H9 (cell line): ENCODE results near the gene ATP6V0B. TPM values are rescaled to one million over a fixed set of nuclear protein-coding genes. Genes with fewer than 3 reads are reported as not detected.

Experiments
- DNase-seq: peaks from one replicate; pipeline ENCODE4 v3.0.0-alpha.2; 2017
- H2AFZ ChIP-seq: one replicate; pipeline ENCODE4 v1.6.1; 2013; ENCODE audit warnings: mild to moderate bottlenecking, low read length, control low read depth, moderate library complexity
- H2AK5ac ChIP-seq: 2 replicates; pipeline ENCODE4 v1.6.1; 2013; ENCODE audit warnings: low read length, control low read depth, mixed read lengths; ENCODE audit not compliant: insufficient read length
- H2BK120ac ChIP-seq: one replicate; pipeline ENCODE4 v1.6.1; 2013; ENCODE audit warnings: low read depth, mild to moderate bottlenecking, low read length, control low read depth, inconsistent platforms; ENCODE audit not compliant: poor library complexity, severe bottlenecking
- H2BK12ac ChIP-seq: 2 replicates; pipeline ENCODE4 v1.6.1; 2013; ENCODE audit warnings: low read length, control low read depth, mixed read lengths, low read depth; ENCODE audit not compliant: insufficient read length
- H2BK15ac ChIP-seq: 2 replicates; pipeline ENCODE4 v1.6.1; 2013; ENCODE audit warnings: low read depth, low read length, control low read depth
- H2BK20ac ChIP-seq: one replicate; pipeline ENCODE4 v1.6.1; 2013; ENCODE audit warnings: low read depth, mild to moderate bottlenecking, low read length, control low read depth, inconsistent platforms; ENCODE audit not compliant: poor library complexity, severe bottlenecking
- H2BK5ac ChIP-seq: 2 replicates; pipeline ENCODE4 v1.6.1; 2013; ENCODE audit warnings: low read length, control low read depth, mixed read lengths; ENCODE audit not compliant: insufficient read length
- H3K14ac ChIP-seq: 2 replicates; pipeline ENCODE4 v1.6.1; 2013; ENCODE audit warnings: low read length, control low read depth; ENCODE audit not compliant: insufficient read depth
- H3K18ac ChIP-seq: 2 replicates; pipeline ENCODE4 v1.6.1; 2013; ENCODE audit warnings: low read depth, mild to moderate bottlenecking, mixed read lengths, low read length, control low read depth; ENCODE audit not compliant: insufficient read length
- H3K23ac ChIP-seq: 2 replicates; pipeline ENCODE4 v1.6.1; 2013; ENCODE audit warnings: low read length, control low read depth, mixed read lengths, low read depth; ENCODE audit not compliant: insufficient read length
- H3K23me2 ChIP-seq: 2 replicates; pipeline ENCODE4 v1.6.1; 2013; ENCODE audit warnings: low read depth, mild to moderate bottlenecking, mixed read lengths, low read length, control low read depth; ENCODE audit not compliant: insufficient read length, poor library complexity, severe bottlenecking
- H3K27ac ChIP-seq: 2 replicates; pipeline ENCODE4 v1.5.1; 2013; ENCODE audit warnings: low read length, control low read depth, mixed read lengths, low read depth; ENCODE audit not compliant: insufficient read length
- H3K27me3 ChIP-seq: 2 replicates; pipeline ENCODE4 v1.6.1; 2013; ENCODE audit warnings: low read length, control low read depth, inconsistent platforms; ENCODE audit not compliant: insufficient read depth
- H3K4ac ChIP-seq: 2 replicates; pipeline ENCODE4 v1.6.1; 2013; ENCODE audit warnings: low read depth, mild to moderate bottlenecking, control low read depth, inconsistent platforms, low read length, moderate library complexity
- H3K4me1 ChIP-seq: 2 replicates; pipeline ENCODE4 v1.6.1; 2013; ENCODE audit warnings: low read length, control low read depth, inconsistent platforms; ENCODE audit not compliant: insufficient read depth
- H3K4me2 ChIP-seq: 2 replicates; pipeline ENCODE4 v1.6.1; 2013; ENCODE audit warnings: low read length, control low read depth, mixed read lengths; ENCODE audit not compliant: insufficient read length, insufficient read depth
- H3K56ac ChIP-seq: 2 replicates; pipeline ENCODE4 v1.6.1; 2013; ENCODE audit warnings: low read depth, mild to moderate bottlenecking, mixed read lengths, low read length, control low read depth; ENCODE audit not compliant: insufficient read length
- H3K79me1 ChIP-seq: 2 replicates; pipeline ENCODE4 v1.6.1; 2013; ENCODE audit warnings: low read depth, mild to moderate bottlenecking, moderate library complexity, low read length, control low read depth, inconsistent platforms; ENCODE audit not compliant: insufficient read depth, poor library complexity, severe bottlenecking
- H3K79me2 ChIP-seq: 2 replicates; pipeline ENCODE4 v1.6.1; 2013; ENCODE audit warnings: low read length, control low read depth, inconsistent platforms; ENCODE audit not compliant: insufficient read depth
- H3K9ac ChIP-seq: 2 replicates; pipeline ENCODE4 v1.6.1; 2013; ENCODE audit warnings: low read length, control low read depth, mixed read lengths; ENCODE audit not compliant: insufficient read length; ENCODE audit errors: extremely low read depth
- H3K9me3 ChIP-seq: one replicate; pipeline ENCODE4 v1.6.1; 2013; ENCODE audit warnings: low read depth, low read length, inconsistent platforms; ENCODE audit not compliant: control insufficient read depth
- H3T11ph ChIP-seq: one replicate; pipeline ENCODE4 v1.6.1; 2013; ENCODE audit warnings: mild to moderate bottlenecking, low read length, control low read depth, inconsistent platforms
- H4K20me1 ChIP-seq: one replicate; pipeline ENCODE4 v1.6.1; 2013; ENCODE audit not compliant: control insufficient read depth, insufficient read length, insufficient read depth
- H4K5ac ChIP-seq: 2 replicates; pipeline ENCODE4 v1.6.1; 2013; ENCODE audit warnings: low read depth, mild to moderate bottlenecking, mixed read lengths, low read length, control low read depth; ENCODE audit not compliant: insufficient read length
- H4K8ac ChIP-seq: replicated peaks from 2 replicates; pipeline ENCODE4 v1.6.1; 2013; ENCODE audit warnings: low read length, control low read depth, mixed read lengths, low read depth; ENCODE audit not compliant: insufficient read length
- H4K91ac ChIP-seq: 2 replicates; pipeline ENCODE4 v1.6.1; 2013; ENCODE audit warnings: low read depth, mild to moderate bottlenecking, moderate library complexity, mixed read lengths, low read length, control low read depth; ENCODE audit not compliant: insufficient read length
- H3K27ac Mint-ChIP-seq, 3 experiments: 2 replicates in 2 of 3; 3 replicates in 1 of 3; pipeline ENCODE4 v1.8.0; 2020 to 2021; ENCODE audit warnings: mixed read lengths in 3 of 3, mild to moderate bottlenecking in 1 of 3, moderate library complexity in 1 of 3
- H3K27me3 Mint-ChIP-seq: 2 replicates; pipeline ENCODE4 v1.8.0; 2021; ENCODE audit warnings: low read depth, mild to moderate bottlenecking, moderate library complexity, mixed read lengths
- H3K36me3 Mint-ChIP-seq, 3 experiments: 2 replicates in 2 of 3; 3 replicates in 1 of 3; pipeline ENCODE4 v1.8.0; 2020 to 2021; ENCODE audit warnings: low read depth in 3 of 3, mixed read lengths in 3 of 3; ENCODE audit not compliant: insufficient read depth in 1 of 3
- H3K4me1 Mint-ChIP-seq, 2 experiments: 2 replicates each; pipeline ENCODE4 v1.8.0; 2020; ENCODE audit warnings: mixed read lengths in 2 of 2
- H3K4me3 Mint-ChIP-seq, 2 experiments: 2 replicates in 1 of 2; 3 replicates in 1 of 2; pipeline ENCODE4 v1.8.0; 2020 to 2021; ENCODE audit warnings: mild to moderate bottlenecking in 2 of 2, mixed read lengths in 2 of 2, moderate library complexity in 1 of 2
- H3K9me3 Mint-ChIP-seq, 2 experiments: 2 replicates in 1 of 2; 3 replicates in 1 of 2; pipeline ENCODE4 v1.8.0; 2020; ENCODE audit warnings: mild to moderate bottlenecking in 2 of 2, mixed read lengths in 2 of 2, moderate library complexity in 1 of 2
- CTCF ChIP-seq: fragments of 200-600 bp; sonication (generic); conservative IDR thresholded peaks from 3 replicates; pipeline ENCODE4 v1.8.0; 2021; ENCODE audit warnings: antibody characterized with exemption, mild to moderate bottlenecking
- WGBS: extraction: QIAGEN DNeasy Blood & Tissue Kit; methylation state at CpG from one replicate; pipeline ENCODE4 v1.1.7; 2013; ENCODE audit warnings: missing lambda C conversion rate, low lambda C conversion rate, mixed read lengths; ENCODE audit not compliant: insufficient read length; ENCODE audit errors: extremely low coverage; 5-methylcytosine and 5-hydroxymethylcytosine counted together
- total RNA-seq: library from RNA; stranded (reverse); gene quantifications from 2 replicates; pipeline ENCODE4 v1.2.1, GENCODE V29; 2021

Gene ATP6V0B
- total RNA-seq, 1 experiment from 2014 or later: 131 TPM

- Mint-ChIP-seq H3K9me3 (no peaks in the 10 kb centered on the region), H3K4me3 (no peak overlapping the region), H3K4me1 (no peaks in the 10 kb centered on the region), H3K27me3 (no peaks in the 10 kb centered on the region; the same call in 1 of the 2 replicates), H3K27ac (no peak overlapping the region), H3K36me3 (peaks cover 3 to 15% (median 9%) of the 10 kb centered on the region in 3 experiments; a peak in 4 of 7 replicates)
- no peak overlapping the region for H4K8ac ChIP-seq
- TF ChIP-seq CTCF: no peak
- no peaks in the 10 kb centered on the region for H3K4me1 ChIP-seq
- H3K4me2 ChIP-seq: no peak overlapping the region
- no peak overlapping the region for H4K5ac ChIP-seq
- H3K9ac ChIP-seq: no peak overlapping the region
- H2BK12ac ChIP-seq: no peak overlapping the region
- no peaks in the 10 kb centered on the region for H4K20me1 ChIP-seq
- no peak overlapping the region for H2AFZ ChIP-seq
- no peak overlapping the region for H2AK5ac ChIP-seq
- DNase-seq: no peak
- no peak overlapping the region for H4K91ac ChIP-seq
- H3K23me2 ChIP-seq: no peaks in the 10 kb centered on the region
- H3K14ac ChIP-seq: no peak overlapping the region
- no peaks in the 10 kb centered on the region for H3K79me1 ChIP-seq
- no peak overlapping the region for H3K27ac ChIP-seq
- H2BK5ac ChIP-seq: no peak overlapping the region
- H3K4ac ChIP-seq: no peak overlapping the region
- H3K79me2 ChIP-seq: no peaks in the 10 kb centered on the region
- H3K18ac ChIP-seq: no peak overlapping the region
- no peaks in the 10 kb centered on the region for H3K27me3 ChIP-seq
- H3T11ph ChIP-seq: no peak overlapping the region
- no peaks in the 10 kb centered on the region for H3K9me3 ChIP-seq
- H3K23ac ChIP-seq: no peak overlapping the region
- H2BK20ac ChIP-seq: no peak overlapping the region
- WGBS: no CpG with 5 or more reads among the region's 3 CpGs
- no peak overlapping the region for H2BK15ac ChIP-seq
- no peak overlapping the region for H2BK120ac ChIP-seq
- no peak overlapping the region for H3K56ac ChIP-seq
Observed at GRCh38 chr1:43963006-43963405, 11.8 kb upstream of the ATP6V0B start.
